EH (cell line): ENCODE results near the gene RBM28.

Source experiments
- DNase-seq: peaks from one replicate; pipeline ENCODE4 v3.0.0-alpha.2; 2015; ENCODE audit warnings: low read depth

The RBM28 gene

GRCh38 chr7:128343554-128344430 is at the start of gene RBM28:
Gene RBM28, minus strand, starts transcription at chr7:128343908. Its CDS starts 115 bp downstream, at chr7:128343793.
- DNase-seq = peak; percentile 93

- no peak for DNase-seq
Observed at GRCh38 chr7:128392446-128393327, 49.0 kb upstream of the RBM28 start.

- no peak for DNase-seq
Observed at GRCh38 chr7:128391805-128392204, 48.1 kb upstream of the RBM28 start.

GRCh38 chr7:128390871-128391565 is 47.3 kb upstream of the RBM28 start:
- no peak for DNase-seq

- DNase-seq = no peak
Observed at GRCh38 chr7:128389618-128390329, 46.1 kb upstream of the RBM28 start.

GRCh38 chr7:128389085-128389617 is 45.4 kb upstream of the RBM28 start:
- DNase-seq = no peak

GRCh38 chr7:128388145-128388485 is 44.4 kb upstream of the RBM28 start:
- DNase-seq = no peak

GRCh38 chr7:128387216-128388144 is 43.8 kb upstream of the RBM28 start:
- peak; percentile 76 for DNase-seq

GRCh38 chr7:128385988-128386925 is 42.5 kb upstream of the RBM28 start:
- DNase-seq = no peak

- no peak for DNase-seq
Observed at GRCh38 chr7:128384726-128385125, 41.0 kb upstream of the RBM28 start.

GRCh38 chr7:128383776-128384175 is 40.1 kb upstream of the RBM28 start:
- DNase-seq = no peak

- DNase-seq = no peak
Observed at GRCh38 chr7:128381161-128381821, 37.6 kb upstream of the RBM28 start.

- DNase-seq = no peak
Observed at GRCh38 chr7:128380483-128381106, 36.9 kb upstream of the RBM28 start.

GRCh38 chr7:128379900-128380479 is 36.3 kb upstream of the RBM28 start:
- DNase-seq = no peak

- DNase-seq = no peak
Observed at GRCh38 chr7:128378637-128379036, 34.9 kb upstream of the RBM28 start.

GRCh38 chr7:128376077-128376476 is 32.4 kb upstream of the RBM28 start:
- no peak for DNase-seq

GRCh38 chr7:128374041-128374440 is 30.3 kb upstream of the RBM28 start:
- DNase-seq = no peak

GRCh38 chr7:128373606-128374005 is 29.9 kb upstream of the RBM28 start:
- DNase-seq = no peak
